HS-27A (cell line): ENCODE results near the gene SFTPA1.
"Not testable (repeated sequence)": the region's sequence is repeated elsewhere in the genome, so short reads cannot be mapped to it uniquely, and the experiment has no call there.

ENCODE experiments used
- DNase-seq: peaks from one replicate; pipeline ENCODE4 v3.0.0-alpha.2; 2012; ENCODE audit warnings: low read depth, missing footprints

SFTPA1 gene

DNA sequence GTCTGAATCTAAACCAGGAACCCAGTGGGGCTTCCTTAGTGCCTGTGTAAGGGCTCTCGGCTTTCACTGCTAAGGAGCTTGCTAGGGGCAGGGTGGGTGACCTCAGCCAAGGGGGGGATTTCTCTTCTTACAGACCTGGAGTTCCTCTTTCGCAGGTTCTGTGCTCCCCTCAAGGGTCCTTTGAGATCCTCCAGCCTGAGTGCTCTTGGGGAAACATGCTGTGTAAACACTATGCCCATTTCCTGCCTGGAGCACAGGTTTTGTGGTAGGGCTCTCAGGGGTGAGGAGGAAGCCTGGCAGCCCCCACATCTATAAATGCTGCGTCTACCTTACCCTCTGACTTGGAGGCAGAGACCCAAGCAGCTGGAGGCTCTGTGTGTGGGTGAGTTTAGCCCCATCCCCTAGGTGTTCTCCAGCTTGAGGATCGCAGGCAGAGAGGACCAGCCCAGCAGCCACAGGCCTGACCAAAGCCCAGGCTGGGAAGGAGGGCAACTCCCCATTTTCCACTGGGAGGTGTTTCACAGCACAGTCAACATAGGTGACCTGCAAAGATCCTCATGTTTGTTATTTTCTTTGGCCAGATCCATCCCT lies at the start of gene SFTPA1:
SFTPA1 (plus strand) TSS at position 339 of the 591 bp plus-strand sequence. CDS start 887 bp downstream, outside the sequence.
- DNase-seq: no peak

DNA sequence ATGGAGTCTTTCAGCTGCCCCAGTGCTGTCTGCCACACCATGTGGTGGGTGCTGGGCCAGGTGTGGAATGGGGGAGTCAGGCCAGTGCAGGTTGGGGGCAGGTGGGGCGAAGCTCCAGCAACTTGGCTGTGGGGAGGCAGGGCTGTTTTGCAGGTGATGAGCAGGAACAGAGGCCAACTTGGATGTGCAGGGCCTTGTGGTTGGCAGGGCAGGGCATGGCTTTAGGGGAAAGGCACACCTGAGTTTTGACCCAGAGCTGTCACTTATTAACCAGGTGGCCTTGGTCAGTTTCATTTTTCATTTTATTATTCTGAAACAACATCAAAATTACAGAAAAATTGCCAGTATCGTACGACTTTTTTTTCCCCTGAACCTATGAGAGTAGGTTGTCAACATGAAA lies 49.5 kb upstream of the SFTPA1 start:
- DNase-seq: no peak

DNA sequence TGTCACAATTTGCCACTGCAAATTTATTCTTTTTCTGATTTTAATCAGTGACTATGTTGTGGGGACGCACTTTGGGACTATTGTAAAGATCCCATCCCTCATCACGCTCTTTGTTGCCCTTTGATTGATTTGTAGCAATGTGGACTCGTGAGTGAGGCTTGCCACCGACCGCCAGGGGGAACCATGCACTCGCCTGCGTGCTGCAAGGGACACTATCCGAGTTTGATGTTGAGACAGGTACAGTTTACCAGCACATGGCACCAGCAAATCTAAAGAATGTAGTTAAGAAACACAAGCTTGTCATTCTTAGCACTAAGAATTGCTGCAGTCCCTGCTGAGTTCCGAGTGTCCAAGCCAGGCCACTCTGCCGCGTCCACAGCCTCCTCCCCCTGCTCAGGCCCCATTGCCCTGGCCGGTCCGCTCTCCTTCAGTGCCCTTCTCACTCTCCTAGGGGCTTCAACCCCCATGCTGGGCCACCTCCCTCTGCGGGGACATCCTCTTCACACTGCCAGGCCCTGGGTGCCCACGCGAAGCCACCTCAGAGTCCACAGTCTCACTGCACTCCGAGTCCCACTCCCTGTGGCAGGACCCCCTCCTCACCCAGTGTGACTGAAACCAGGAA lies 48.5 kb upstream of the SFTPA1 start:
- DNase-seq: no peak

DNA sequence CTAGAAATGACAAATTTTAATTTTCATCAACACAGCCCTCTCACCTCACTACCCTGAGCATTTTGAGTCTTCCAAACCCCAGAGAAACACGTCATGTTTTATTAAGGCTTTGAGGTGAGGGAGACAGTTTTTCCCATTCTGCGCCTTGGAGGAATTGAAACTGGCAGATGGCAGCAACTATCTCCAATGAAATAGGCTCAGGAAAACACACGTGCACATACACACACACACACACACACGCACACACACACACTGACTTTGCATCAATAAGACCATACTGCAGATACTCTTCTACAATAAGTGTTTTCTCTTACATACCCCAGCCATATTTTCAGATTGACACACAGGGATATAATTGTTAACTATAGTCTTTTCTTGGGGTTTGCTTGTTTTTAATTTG lies 47.3 kb upstream of the SFTPA1 start:
- DNase-seq: no peak

DNA sequence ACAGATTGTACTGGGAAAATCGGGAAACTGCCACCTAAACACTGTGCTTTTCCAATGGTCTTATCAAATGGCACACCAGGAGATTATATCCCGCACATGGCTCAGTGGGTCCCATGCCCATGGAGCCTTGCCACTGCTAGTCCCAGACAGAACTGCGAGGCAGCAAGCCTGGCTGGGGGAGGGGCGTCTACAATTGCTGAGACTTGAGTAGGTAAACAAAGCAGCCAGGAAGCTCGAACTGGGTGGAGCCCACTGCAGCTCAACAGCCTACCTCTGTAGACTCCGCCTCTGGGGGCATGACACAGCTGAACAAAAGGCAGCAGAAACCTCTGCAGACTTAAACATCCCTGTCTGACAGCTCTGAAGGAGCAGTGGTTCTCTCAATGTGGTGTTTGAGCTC lies 40.1 kb upstream of the SFTPA1 start:
- not testable (repeated sequence) for DNase-seq

DNA sequence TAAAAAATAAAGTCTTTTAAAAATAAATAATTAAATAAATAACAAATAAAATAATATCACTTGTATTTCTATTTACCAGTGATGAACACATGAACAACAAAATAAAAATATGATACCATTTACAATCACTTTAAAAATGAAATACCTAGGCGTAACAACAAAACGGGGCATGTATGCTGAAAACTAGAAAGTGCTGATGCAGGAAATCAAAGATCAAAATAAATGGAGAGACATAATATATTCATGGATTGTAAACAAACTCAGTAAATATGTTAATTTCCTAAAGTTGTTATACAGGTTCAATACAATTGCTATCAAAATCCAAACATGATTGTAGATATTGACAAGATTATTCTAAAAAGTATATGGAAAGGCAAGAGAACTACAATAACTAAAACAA lies 31.4 kb upstream of the SFTPA1 start:
- no peak for DNase-seq

DNA sequence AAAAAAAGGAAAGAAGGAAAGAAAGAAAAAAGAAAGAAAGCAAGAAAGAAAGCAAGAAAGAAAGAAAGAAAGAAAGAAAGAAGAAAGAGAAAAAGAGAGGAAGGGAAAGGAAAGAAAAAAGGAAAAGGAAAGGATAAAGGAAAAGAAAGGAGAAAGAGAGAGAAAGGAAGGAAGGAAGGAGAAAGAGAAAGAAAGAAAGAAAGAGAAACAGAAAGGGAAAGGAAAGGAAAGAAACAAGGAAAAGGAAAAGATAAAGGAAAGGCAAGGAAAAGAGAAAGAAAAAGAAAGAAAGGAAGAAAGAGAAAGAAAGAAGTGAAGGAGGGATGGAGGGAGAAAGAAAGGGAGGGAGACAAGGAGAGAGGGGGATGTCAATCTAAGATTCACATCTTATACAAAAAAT lies 29.7 kb upstream of the SFTPA1 start:
- no peak for DNase-seq

DNA sequence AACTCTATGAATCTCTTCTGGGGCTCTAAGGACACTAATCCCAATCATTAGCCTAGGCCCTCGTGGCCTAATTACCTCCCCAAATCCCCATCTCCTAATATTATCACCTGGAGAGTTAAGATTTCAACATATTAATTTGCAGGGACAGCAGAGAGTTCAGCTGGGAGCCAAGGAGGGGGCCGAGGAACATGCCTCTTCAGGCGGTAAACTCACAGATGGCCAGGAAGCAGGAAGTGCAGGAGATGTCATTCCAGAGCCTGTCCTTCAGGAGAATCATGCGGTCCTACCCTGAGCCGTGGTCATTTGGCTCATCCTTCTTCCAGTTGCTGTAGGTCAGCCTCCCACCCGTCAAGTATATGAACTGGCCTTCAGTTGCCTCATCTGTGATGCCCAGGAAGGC lies 28.6 kb upstream of the SFTPA1 start:
- DNase-seq: no peak

DNA sequence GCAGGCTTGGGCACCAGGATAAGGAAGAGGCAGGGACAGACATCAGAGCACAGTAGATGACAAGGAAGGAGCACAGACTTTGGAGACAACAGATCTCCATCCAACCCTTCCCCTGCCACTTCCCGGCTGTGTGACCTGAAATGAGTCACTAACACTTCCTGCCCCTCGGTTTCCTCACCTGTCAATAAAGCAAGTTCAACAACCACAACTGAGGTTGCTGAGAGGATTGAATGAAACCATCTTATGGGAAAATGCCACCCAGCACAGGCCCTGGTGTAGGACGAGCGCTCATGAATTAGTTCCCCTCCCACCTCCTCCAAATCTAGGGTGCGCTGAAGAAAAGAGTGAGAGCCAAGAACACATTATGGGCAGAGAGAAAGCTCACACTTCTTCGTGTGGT lies 27.8 kb upstream of the SFTPA1 start:
- DNase-seq: not testable (repeated sequence)

DNA sequence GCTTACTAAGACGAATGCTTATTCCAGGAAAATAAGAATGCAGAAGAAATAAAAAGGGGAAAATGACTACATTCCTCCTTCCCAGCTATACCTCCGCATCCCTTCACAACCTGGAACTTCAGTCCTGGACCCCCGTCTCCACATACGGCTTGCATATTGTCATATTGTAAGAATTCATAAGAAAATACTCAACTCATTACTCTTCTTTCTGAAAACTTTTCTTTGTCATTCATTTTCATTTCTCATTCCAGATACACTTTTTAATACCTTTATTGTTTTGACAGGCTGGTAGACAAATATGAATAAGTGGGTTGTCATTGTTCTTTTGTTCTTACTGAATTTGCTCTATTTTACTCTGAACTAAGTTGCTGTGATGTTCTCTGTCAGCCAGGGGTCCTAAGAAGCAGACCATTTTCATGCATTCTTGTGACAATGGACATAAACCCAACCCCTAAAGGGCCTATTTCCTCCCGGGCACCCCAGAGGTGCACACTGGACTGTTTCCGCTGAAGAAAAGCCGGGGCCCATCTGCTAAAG lies 27.2 kb upstream of the SFTPA1 start:
- DNase-seq: no peak

DNA sequence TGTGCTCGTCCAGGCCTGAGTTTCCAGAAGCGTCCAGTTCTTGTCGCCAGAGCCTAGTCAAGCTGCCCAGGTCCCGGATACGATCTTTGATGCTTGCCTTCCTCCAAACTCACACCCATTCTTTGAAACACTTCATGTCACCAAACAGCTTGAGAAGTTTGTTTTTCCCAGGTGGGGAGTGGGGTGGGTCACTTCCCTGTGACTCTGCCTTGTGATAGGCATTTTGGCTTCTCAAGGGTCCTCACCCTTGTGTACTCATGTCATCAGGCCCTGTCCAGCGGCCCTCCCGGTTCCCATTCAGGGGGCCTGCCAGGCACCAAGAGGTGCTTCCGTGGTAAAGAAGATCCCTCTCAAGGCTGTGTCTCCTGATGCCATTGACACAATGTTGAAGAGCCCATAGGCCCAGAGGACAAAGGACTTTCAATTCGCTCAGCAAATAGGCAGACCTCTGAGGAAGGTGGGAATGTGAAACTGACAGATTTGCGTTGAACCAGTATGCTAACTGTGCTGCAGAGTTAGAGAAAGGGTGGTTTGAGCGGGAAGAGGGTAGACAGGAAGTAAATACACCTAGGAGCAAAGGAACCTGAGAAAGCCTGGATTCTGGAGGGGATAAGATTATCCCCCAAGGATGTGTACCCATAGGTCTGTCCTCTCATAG lies 24.7 kb upstream of the SFTPA1 start:
- DNase-seq: no peak

DNA sequence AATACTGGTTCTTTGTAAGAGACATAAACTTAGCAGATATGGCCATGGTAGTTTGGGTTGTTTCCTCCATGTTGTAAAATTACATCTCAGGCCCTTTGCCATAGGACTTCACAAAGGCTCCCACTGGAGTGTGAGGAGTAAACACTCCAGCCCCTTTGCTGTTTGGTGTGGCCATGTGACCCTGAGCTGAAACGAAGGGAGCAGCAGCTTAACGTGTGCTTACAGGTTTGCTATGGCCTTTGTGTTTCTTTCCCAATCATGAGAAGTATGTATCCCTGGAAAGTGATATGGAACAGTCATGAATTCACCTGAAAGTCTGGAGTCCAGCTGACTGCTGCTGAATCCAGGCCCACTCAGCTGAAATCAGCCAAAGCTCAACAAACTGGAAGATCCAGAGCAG lies 23.8 kb upstream of the SFTPA1 start:
- DNase-seq: no peak

DNA sequence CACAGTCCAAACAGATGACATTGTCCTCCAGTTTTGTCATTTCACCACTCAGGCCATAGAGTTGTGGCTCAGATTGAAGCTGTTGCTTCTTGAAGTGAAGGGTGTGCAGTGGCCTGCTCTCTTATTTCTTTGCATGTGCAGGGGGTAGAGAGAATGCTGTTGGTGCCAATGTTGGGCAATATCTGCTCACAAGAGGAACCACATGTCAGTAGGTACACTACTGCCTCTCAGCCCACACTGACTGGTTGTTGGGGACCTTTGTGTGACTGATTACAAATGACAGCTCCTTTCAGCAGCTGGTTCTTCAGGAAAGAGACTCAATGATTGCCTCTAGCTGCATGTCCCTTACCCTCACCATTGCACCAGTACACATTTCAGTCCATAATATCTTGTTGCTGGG lies 21.9 kb upstream of the SFTPA1 start:
- DNase-seq: no peak

DNA sequence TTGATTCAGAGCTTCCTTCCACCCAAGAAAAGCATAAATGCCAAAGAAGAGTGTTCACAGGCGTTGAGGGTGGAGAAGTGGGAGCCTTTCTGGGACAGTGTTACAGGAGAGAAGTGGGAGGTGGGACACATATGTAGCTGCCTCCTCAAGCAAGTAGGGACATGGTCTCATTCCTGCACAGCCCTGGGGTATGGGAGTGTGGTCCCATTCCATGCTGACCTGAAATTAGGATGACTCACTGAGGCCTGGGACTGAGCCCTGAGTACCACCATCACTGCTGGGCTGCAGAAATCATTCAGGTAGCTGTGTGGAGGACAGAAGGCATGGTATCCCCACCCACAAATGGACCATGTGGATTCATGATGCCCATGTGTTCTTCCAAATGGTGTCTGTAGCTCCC lies 17.4 kb upstream of the SFTPA1 start:
- no peak for DNase-seq

DNA sequence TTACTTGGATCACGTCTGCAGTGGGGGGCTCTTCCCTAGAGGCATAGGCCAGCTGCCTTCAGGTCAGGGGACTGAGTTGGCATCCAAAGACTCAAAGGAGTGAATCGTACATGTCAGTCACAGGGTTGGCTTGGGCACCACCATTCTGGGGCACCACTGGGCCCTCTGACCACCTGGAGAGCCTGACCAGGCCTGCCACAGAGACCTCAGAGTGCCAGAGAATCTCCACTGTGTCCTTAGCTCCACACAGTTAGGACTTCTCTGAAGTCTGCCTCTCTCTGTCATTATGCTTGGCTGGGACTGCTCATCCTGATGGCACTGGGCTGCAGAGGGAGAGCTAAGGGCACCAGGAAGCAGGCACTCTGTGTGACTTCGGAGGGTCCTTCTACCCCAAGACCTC lies 16.2 kb upstream of the SFTPA1 start:
- not testable (repeated sequence) for DNase-seq

DNA sequence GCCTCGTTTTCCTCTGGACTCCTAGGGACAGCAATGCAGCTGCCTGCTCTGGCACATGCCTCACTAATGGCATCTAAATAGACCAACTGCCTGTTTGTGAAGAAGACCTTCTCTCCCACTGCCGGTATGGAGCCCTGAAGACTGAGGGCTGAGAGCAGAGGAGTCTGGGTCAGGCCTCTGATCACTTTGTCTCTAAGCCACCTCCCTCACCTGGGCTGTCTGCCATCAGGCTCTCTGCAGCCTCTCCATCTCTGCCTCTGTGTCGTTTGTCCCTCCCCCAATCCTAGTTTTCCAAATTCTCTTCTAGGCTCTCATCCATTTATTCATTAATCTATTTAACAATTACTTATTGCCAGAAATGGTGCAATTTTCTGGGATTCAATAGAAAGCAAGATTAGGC lies 15.2 kb upstream of the SFTPA1 start:
- no peak for DNase-seq

DNA sequence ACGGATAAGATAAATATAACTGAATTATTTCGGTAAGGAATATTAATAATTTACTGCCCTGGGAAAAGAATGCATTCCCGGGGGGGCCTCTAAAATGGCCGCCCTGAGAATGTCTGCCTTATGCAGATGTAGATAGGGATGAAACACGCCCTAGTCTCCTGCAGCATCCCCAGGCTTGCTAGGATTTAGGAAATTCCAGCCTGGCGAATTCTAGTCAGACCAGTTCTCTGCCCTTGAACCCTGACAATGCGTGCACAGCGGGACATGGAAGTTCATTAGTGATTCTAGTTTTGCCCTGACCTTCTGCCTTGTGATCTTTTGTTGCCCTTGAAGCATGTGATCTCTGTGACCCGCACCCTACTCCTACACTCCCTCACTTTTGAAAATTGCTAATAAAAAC lies 11.1 kb upstream of the SFTPA1 start:
- DNase-seq: not testable (repeated sequence)

DNA sequence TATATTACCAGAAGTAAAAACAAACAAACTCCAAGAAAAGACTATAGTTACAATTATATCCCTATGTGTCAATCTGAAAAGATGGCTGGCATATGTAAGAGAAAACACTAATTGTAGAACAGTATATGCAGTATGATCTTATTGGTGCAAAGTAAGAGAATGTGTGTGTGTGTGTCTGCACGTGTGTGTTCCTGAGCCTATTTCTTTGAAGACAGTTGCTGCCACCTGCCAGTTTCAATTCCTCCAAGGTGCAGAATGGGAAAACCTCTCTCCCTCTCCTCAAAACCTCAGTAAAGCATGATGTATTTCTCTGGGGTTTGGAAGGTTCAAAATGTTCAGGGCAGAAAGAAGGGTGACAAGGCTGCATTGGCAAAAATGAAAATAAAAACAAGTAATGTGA lies 8.8 kb upstream of the SFTPA1 start:
- DNase-seq: no peak

DNA sequence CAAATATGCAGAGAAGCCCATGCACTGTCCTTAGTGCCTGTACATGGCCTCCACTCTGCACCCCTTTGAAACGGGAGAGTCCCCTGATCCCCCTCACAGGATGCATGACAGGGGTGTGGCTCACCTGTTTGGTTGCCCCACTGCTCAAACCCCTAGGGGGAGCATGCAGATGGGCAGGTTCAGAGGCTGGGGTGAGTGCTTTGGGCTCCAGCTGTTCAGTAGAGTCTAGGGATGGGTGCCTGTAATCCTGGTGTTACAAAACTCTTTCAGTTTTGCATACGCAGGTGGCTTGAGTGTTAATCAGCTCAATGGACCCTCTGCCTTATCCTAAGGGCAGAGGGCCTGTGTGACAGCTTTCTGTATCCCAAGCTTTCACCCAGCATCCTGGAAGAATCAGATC lies 7.8 kb upstream of the SFTPA1 start:
- no peak for DNase-seq

DNA sequence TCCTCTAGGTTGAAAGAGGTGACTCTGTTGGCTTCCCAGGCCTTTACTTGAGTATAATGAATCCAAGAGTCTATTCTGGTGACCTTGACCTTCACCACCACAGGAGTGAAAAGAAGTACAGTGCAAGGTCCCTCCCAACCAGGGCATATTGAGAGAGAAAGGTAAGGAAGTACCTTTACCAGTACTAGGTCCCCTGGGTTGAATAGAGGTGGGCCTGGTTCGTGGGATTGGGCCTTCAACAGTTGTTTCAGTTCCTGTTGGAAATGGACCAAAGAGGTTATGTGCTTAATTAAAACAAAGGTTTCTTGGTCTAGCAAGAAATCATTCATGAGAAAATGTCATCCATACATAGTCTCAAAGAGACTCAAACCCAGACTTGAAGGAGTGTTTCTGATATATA lies 6.4 kb upstream of the SFTPA1 start:
- DNase-seq: no peak

DNA sequence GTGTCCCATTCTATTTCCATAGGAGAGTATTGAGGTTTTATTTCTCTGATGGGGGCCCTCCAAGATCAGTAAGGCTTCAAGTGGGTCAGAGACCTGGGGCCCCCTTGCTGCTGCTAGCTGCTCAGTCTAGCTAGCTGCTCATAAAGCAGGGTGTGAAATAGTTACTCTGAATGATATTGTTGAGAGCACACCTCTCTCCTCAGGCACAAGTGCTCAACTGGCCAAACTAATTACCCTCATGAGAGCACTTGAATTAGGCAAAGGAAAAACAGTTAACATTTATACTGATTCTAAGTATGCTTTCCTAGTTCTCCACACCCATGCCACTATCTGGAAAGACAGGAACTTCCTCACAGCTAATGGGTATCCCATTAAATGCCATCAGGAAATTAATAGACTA lies 5.4 kb upstream of the SFTPA1 start:
- no peak for DNase-seq

DNA sequence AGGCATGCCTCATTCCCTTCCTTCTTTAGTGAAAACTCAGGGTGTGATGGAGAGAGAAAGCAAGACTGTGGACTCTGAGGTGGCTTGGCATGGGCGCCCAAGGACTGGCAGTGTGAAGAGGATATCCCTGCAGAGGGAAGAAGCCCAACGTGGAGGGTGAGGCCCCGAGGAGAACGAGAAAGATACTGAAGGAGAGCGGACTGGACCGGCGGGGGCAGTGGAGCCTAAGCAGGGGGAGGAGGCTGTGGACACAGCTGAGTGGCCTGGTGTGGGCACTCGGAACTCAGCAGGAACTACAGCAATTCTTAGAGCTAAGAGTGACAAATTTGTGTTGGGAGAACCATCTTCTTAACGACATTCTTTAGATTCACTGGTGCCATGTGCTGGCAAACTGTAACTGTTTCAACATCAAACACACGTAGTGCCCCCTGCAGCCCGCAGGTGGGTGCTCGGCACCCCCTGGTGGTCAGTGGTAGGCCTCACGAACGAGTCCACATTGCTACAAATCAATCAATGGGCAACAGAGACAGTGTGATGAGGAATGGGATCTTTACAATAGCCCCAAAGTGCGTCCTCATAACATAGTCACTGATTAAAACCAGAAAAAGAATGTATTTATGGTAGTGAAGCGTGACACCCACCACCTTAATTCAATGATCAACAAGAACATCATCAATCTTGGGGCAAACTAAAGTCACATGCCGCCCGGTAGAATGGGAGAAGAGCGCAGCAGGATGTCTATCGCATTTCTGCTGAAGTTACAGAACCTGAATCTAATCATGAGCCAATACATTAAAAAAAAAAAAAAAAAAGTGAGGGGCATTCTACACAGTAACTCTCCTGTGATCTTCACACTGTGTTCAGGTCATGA lies 2.0 kb upstream of the SFTPA1 start:
- DNase-seq: peak; percentile 1
